PC-9 (cell line): Measurements from ENCODE around the gene LRRC47.

ENCODE experiments used
- CTCF ChIP-seq: fragments of 200-600 bp; sonication (generic); conservative IDR thresholded peaks from 2 replicates; pipeline ENCODE4 v1.6.1; 2017; ENCODE audit warnings: mixed run types, antibody characterized with exemption, mild to moderate bottlenecking, moderate library complexity
- EZH2 ChIP-seq: fragments of 200-600 bp; sonication (generic); IDR thresholded peaks from 2 replicates; pipeline ENCODE4 v1.8.0; 2017; ENCODE audit warnings: antibody characterized with exemption, low read depth

- TF ChIP-seq CTCF (no peak), EZH2 (no peak)
These were observed 52.5 kb downstream of the LRRC47 start for GRCh38 chr1:3743826-3744225.
